GM19035 (cell line): Measurements from ENCODE around the gene FOSB.

ENCODE experiments used
- ATAC-seq: cut with Tn5 transposase; IDR thresholded peaks from one replicate; pipeline ENCODE4 v1.9.1; 2021; ENCODE audit not compliant: unreplicated experiment

FOSB gene

DNA sequence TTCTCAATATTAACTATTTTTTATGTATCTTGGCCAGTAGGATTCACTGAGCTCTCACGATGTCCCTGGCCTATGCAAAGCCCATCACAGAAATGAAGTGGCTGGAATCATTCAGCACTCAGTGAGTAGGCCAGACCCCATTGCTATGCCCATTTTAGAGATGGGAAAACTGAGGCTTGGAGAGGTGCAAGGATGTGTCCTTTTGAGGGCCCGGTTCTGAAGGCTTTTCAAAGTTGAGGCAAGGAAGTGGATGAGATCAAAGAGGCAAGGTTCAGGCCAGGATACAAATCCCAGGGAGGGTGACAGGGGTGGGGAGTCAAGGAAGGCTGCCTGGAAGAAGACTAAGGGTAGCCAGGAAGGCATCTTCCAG is 25.4 kb upstream of the FOSB start:
- ATAC-seq = no peak

DNA sequence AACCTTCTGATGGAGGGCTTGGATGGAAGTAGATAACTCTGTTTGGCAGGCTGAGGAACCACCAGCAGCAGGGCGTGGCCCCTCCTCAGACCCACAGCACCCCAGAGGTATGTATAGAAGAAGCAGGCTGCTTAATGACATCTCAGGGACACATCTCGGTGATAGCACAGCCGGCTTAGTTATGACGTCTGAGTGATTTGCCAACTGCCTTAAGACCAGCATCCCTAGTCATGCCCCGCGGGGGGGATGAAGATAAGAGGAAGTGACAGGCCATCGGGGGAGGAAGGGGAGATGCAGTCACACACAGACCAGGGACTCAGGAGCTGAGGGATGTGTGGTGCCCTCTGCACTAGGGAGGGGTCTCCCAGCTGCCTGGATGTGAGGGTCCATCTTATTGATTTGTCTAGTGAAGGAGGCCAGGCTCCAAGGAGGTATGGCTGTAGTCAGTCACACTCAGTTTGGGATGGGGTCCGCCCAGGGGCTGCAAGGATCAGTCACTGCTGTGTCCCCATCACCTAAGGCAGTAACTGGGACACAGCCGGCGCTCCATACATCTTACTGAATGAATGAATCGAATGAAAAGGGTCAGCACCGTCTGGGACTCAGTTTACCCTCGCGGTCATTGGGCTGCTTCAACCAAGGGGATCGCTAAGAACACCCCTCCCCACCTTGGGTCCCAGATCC is 24.9 kb upstream of the FOSB start:
- no peak for ATAC-seq

GRCh38 chr19:45443462-45444317 is 24.1 kb upstream of the FOSB start:
- no peak for ATAC-seq

- no peak for ATAC-seq
These were observed 23.3 kb upstream of the FOSB start for GRCh38 chr19:45444318-45445041.

DNA sequence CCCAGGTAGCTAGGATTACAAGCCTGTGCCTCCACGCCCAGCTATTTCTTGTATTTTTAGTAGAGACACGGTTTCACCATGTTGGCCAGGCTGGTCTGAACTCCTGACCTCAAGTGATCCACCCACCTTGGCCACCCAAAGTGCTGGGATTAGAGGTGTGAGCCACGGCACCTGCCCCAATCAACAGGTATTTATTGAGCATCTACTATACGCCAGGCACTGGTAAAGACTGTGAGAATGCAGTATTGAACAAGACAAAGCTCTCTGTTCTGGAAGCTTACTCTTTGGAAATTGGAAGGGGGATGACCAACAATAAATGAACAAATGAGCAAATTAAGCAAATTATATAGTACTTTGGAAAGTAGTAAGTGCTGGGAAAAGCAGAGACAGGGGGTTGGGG is 22.7 kb upstream of the FOSB start:
- no peak for ATAC-seq

DNA sequence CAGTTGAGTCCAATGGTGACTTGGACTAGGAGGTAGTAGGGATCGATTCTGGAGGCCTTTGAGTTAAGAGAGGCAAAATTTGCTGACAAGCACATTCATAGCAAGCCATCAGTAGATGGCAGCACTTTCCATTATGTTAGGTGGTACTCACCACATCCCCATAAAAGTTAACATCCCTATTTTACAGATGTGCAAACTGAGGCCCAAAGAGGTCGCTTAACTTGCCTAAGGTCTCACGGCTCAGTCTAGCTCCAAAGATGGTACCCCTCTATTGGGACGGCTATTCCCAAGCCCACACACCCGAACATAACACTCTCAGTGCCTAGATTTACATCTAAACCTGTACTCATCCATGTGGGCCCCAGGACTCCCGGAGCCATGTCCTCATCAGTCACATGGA is 21.5 kb upstream of the FOSB start:
- ATAC-seq = no peak

- ATAC-seq = no peak
These were observed 20.9 kb upstream of the FOSB start for GRCh38 chr19:45446944-45447343.

- ATAC-seq = no peak
These were observed 19.4 kb upstream of the FOSB start for GRCh38 chr19:45448425-45448756.

- ATAC-seq = no peak
These were observed 18.9 kb upstream of the FOSB start for GRCh38 chr19:45448887-45449299.

DNA sequence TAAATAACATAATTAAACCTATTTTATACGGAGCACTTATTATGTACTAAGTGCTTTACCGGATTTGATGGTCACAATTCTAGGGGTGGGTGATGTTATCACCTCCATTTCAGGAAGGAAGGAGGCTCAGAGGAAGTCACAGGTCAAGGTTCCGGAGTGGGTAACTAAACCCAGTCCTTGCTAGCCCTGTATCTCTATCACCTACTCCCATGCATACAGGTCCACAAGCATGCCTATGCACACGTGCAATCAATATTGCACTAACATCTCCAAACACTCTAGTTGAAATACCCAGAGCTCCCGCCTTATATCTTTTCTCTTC is 17.8 kb upstream of the FOSB start:
- no peak for ATAC-seq

- ATAC-seq = peak; percentile 17
These were observed 16.5 kb upstream of the FOSB start for GRCh38 chr19:45451131-45451849.

GRCh38 chr19:45451850-45452387 is 15.9 kb upstream of the FOSB start:
- ATAC-seq = no peak

GRCh38 chr19:45455707-45456499 is 11.9 kb upstream of the FOSB start:
- ATAC-seq = no peak

GRCh38 chr19:45456500-45456815 is 11.3 kb upstream of the FOSB start:
- ATAC-seq = no peak

- ATAC-seq = no peak
These were observed 10.0 kb upstream of the FOSB start for GRCh38 chr19:45457776-45458175.

DNA sequence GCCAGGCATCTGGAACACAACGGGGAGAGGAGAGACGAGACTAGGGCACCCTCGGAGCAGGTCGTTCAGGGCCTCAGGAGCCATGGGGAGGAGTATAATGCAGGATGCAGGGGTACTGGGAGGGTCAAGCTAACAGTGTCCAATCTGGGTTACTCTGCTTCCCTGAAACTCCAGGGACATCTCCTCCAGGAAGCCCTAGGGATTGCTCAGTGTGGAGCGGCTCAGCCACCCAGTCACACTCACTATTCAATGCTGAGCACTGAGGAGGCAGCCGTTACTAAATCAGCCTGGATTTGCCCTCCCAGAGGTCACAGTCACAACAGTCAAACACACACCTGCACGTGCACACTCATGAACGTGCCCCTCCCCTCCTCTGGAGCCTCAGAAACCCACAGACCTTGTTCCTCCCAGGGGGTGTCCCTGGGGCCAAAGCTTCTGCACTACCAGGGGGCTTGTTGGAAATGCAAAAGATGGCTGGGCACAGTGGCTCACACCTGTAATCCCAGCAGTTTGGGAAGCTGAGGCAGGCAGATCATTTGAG is 6.9 kb upstream of the FOSB start:
- no peak for ATAC-seq

DNA sequence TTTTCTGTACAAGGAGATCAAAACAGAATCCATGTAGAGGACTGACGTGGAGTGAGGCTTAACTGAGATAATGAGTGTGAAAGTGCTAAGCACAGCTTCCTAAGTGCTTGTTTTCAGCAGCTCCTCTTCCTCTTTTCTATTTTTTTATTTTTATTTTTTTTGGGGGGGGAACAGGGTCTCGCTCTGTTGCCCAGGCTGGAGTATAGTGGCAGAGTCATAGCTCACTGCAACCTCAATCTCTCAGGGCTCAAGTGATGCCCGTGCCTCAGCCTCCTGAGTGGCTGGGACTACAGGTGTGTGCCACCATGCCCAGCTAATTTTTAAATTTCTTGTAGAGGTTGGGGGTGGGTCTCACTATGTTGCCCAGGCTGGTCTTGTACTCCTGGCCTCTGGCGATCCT is 5.6 kb upstream of the FOSB start:
- no peak for ATAC-seq

GRCh38 chr19:45463241-45463640 is 4.6 kb upstream of the FOSB start:
- ATAC-seq = no peak

- ATAC-seq = no peak
These were observed 3.5 kb upstream of the FOSB start for GRCh38 chr19:45464274-45464673.

DNA sequence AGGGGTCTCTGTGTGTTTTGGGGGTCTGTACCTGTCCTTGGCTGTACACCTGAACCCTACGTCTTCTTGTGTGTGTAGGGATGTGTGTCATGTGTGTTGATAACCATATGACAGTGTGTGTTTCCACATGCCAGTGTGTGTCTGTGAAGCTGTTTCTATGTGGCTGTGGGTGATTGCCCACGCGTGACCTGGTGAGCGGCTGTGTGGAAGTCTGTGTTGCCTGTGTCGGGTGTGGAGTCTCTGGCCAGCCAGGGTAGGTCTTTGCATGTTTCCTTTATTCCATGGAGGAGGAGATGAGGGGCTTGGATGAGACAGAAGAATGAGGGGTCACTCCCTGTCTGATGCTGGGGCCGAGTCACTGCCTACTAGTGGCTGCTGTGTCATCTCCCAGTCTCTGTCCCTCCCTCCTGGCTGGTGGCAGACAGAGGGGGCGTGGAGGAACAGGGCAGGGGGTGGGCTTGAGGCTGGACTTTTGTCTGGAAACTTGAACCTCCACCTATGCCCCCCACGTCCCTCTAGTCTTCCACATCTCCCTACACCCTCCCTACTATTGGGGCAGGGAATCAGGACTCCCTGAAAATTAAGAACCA is 2.8 kb upstream of the FOSB start:
- no peak for ATAC-seq
